Ectodermal cell (in vitro differentiated cells): Measurements from ENCODE around the gene CCNL2.
A peak's percentile ranks its signal among the peaks of the same experiment; 100 is the strongest.
"Not testable (repeated sequence)": the region's sequence is repeated elsewhere in the genome, so short reads cannot be mapped to it uniquely, and the experiment has no call there.

Experiments
- H3K27ac ChIP-seq: 2 replicates; pipeline ENCODE4 v1.7.0; 2013; ENCODE audit warnings: mild to moderate bottlenecking, low read depth, low read length; ENCODE audit not compliant: insufficient read depth, poor library complexity, severe bottlenecking
- H3K27me3 ChIP-seq: 2 replicates; pipeline ENCODE4 v1.7.0; 2013; ENCODE audit warnings: mild to moderate bottlenecking, low read length; ENCODE audit not compliant: insufficient read depth, control insufficient read depth, poor library complexity, severe bottlenecking
- H3K36me3 ChIP-seq: one replicate; pipeline ENCODE4 v1.7.0; 2013; ENCODE audit warnings: low read length; ENCODE audit not compliant: control insufficient read depth, insufficient read depth
- H3K4me1 ChIP-seq: one replicate; pipeline ENCODE4 v1.7.0; 2013; ENCODE audit warnings: low read length; ENCODE audit not compliant: control insufficient read depth, insufficient read depth
- H3K4me3 ChIP-seq: 2 replicates; pipeline ENCODE4 v1.7.0; 2013; ENCODE audit warnings: low read depth, low read length, control low read depth; ENCODE audit not compliant: insufficient read depth
- H3K9me3 ChIP-seq: 2 replicates; pipeline ENCODE4 v1.7.0; 2013; ENCODE audit warnings: mild to moderate bottlenecking, low read length, moderate library complexity; ENCODE audit not compliant: control insufficient read depth
- WGBS, 2 experiments: methylation state at CpG; one replicate each; pipeline ENCODE4 v1.1.7; 2013; ENCODE audit warnings: missing lambda C conversion rate in 2 of 2; 5-methylcytosine and 5-hydroxymethylcytosine counted together

The CCNL2 gene

GRCh38 chr1:1406821-1407635, 7.9 kb upstream of the CCNL2 start, which contains the start of gene MRPL20:
TSS of gene MRPL20 (minus strand) at chr1:1407293. CDS start at chr1:1407217, 76 bp downstream.
- H3K36me3 ChIP-seq: peaks cover 20% of the 10 kb centered on the region
- 0 to 1% methylated on average over 98 of the region's 98 CpGs for WGBS, 2 experiments
- H3K27ac ChIP-seq: peak within 1 kb of the TSS; percentile 67
- H3K27me3 ChIP-seq: no peaks in the 10 kb centered on the region
- H3K9me3 ChIP-seq: no peaks in the 10 kb centered on the region
- peak within 1 kb of the TSS; percentile 88 for H3K4me3 ChIP-seq
- peaks cover 17% of the 10 kb centered on the region for H3K4me1 ChIP-seq

DNA sequence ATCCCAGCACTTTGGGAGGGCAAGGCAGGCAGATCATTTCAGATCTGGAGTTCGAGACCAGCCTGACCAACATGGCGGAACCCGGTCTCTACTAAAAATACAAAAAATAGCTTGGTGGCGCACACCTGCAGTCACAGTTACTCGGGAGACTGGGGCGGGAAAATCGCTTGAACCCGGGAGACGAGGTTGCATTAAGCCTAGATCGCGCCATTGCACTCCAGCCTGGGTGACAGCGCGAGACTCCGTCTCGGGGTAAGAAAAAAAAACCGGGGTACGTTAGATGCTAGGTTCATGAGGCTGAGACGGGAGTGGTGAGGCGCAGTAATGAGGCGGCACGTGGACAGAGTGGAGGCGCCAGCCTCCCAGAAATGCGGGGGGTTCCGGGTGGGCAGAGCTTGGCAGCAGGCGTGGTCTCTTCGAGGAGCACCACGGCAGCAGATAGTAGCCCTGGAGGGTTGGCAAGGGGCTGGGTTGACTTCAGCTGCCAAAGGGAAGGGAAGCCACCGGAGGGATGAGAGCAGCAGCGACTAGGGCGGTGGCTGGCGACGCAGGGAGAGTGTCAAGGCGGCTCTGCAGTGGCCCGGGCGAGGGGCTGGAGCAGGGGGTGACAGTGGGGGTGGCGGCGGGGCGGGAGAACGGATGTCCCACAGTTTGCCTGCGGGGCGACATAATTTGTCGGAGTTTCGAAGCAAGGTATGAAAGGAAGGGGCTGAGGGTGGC, 7.1 kb upstream of the CCNL2 start:
- no peaks in the 10 kb centered on the region for H3K9me3 ChIP-seq
- 51 to 53% methylated on average over 43 of the region's 43 CpGs for WGBS, 2 experiments
- no peak overlapping the region for H3K27ac ChIP-seq
- peaks cover 17% of the 10 kb centered on the region for H3K4me1 ChIP-seq
- no peaks in the 10 kb centered on the region for H3K27me3 ChIP-seq
- peaks cover 20% of the 10 kb centered on the region for H3K36me3 ChIP-seq
- H3K4me3 ChIP-seq: peak overlapping the region; percentile 88

DNA sequence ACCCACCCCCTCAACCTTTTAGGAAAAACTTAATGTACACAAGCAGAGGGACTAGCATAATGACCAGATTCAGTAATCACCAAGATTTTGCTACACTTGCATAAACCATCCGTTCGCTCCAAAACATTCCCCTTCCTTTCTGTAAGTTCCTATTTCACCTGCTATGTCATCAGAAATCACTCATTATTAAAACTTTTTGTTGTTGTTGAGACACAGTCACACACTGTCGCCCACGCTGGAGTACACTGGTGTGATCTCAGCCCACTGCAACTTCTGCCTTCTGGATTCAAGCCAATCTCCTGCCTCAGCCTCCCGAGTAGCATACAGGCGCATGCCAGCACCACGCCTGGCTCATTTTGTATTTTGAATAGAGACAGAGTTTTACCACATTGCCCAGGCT, 4.5 kb upstream of the CCNL2 start:
- Histone ChIP-seq H3K9me3 (no peaks in the 10 kb centered on the region), H3K4me3 (no peak overlapping the region), H3K36me3 (peaks cover 20% of the 10 kb centered on the region), H3K27ac (no peak overlapping the region), H3K27me3 (no peaks in the 10 kb centered on the region), H3K4me1 (peaks cover 14% of the 10 kb centered on the region)
- 93 to 97% methylated on average over 7 of the region's 7 CpGs for WGBS, 2 experiments

GRCh38 chr1:1402901-1403392, 3.8 kb upstream of the CCNL2 start:
- H3K36me3 ChIP-seq: peaks cover 20% of the 10 kb centered on the region
- not testable (repeated sequence) for H3K27me3 ChIP-seq, H3K4me3 ChIP-seq, H3K9me3 ChIP-seq, H3K27ac ChIP-seq
- WGBS, 2 experiments: 92% methylated on average over 9 of the region's 9 CpGs
- peaks cover 14% of the 10 kb centered on the region for H3K4me1 ChIP-seq

DNA sequence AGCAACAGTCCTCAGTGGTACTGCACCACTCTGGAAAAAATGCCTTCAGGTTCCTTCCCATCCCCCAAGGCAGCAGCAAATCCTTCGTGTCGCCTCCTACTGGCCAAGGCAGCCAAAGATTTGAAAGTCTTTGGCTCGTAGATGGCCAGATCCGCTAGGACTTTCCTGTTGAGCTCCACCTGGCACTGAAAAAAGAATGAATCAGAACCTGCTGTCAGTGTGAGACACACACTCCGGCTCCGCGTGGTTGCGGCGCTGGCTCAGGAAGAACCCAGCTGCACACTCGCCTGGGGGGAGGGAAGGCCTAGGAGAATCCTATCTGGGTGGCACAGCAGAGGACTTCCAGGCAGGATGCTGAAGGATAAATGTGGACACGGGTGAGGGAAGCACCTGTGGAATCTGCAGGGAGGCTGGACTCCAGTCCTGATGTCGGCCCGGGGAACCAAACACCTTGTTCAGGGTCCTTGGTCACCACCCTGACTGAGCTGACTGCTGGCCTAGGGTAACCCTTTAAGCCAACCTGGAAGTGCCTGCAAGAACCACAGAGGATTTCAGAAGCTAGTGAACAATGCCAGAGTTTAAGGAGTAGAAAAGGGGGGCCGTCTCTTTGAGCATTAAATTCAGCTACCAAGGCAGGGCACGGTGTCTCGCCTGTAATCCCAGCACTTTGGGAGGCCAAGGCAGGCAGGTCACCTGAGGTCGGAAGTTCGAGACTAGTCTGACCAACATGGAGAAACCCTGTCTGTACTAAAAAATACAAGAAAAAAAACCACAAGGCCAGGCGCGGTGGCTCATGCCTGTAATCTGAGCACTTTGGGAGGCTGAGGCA, 3.2 kb upstream of the CCNL2 start:
- 87 to 89% methylated on average over 20 of the region's 20 CpGs for WGBS, 2 experiments
- Histone ChIP-seq H3K4me3 (no peak overlapping the region), H3K4me1 (peaks cover 21% of the 10 kb centered on the region), H3K27me3 (no peaks in the 10 kb centered on the region), H3K27ac (peak overlapping the region; percentile 63), H3K9me3 (no peaks in the 10 kb centered on the region), H3K36me3 (peaks cover 27% of the 10 kb centered on the region)

DNA sequence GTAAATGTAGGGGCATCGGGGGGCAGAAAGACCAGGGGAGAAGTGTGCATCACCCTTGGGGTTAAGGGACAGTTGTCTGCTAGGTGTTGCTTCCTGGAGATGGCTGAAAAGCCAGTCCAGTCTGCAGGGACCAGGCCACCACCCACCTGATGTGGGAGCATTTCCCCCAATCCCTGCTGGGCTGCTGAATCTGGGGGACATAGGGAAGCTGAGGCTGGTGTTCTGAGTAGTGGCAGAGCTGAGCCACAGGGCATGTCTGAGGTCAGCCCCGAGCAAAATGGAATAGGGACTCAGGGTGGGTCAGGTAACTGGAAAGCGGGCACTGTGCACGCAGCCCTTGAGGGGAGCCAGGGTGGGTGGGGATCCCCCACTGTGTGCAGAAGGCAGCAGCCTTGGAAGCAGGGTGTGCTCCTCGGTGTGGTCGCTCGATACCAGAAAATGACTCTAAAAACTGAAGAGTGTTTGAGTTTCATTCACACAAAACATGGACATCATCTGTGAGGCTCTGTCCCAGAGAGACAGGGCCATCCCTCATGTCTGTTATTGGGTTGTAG, 2.4 kb upstream of the CCNL2 start:
- Histone ChIP-seq H3K9me3 (no peaks in the 10 kb centered on the region), H3K4me1 (peaks cover 21% of the 10 kb centered on the region), H3K36me3 (peaks cover 32% of the 10 kb centered on the region), H3K4me3 (no peak overlapping the region), H3K27me3 (no peaks in the 10 kb centered on the region), H3K27ac (no peak overlapping the region)
- 95 to 96% methylated on average over 7 of the region's 7 CpGs for WGBS, 2 experiments

- peaks cover 32% of the 10 kb centered on the region for H3K36me3 ChIP-seq
- H3K27ac ChIP-seq: no peak overlapping the region
- peak overlapping the region; percentile 100 for H3K4me3 ChIP-seq
- H3K4me1 ChIP-seq: peaks cover 16% of the 10 kb centered on the region
- H3K9me3 ChIP-seq: no peaks in the 10 kb centered on the region
- 95 to 96% methylated on average over 22 of the region's 22 CpGs for WGBS, 2 experiments
- H3K27me3 ChIP-seq: no peaks in the 10 kb centered on the region
Observed at GRCh38 chr1:1400576-1401456, 1.7 kb upstream of the CCNL2 start.

DNA sequence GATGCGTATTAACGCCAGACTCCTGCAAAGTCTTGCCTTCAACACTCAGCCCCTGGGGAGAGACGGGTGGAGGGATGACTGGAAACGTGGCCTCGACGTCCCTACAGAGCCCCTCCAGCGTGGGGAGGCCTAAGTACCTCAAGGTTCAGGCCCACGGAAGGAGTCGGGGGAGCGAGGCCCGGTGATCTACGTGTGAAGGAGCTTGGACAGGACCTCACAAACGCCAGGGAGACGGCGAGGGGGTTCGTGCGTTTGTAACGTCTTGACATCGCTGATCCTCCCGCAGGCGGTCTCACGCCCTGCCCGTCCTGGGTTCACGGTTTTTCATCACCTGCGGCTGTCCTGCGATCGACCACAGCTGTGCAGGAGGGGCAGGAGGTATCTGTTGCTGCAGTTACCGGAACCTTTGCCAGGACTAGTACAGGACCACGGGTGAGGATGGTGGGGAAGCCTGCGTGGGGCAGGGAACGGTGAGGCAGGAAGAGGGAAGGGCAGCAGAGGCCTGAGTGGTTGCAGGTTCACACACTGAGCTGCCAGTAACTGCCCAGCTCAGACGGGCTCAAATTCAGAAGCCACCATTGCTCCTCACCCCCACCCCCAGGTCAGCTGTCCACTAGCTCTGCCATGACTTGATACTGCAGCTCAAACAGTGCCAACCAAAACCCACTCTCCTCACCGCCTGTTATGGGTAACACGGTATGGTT, 889 bp upstream of the CCNL2 start:
- Histone ChIP-seq H3K36me3 (peaks cover 33% of the 10 kb centered on the region), H3K9me3 (no peaks in the 10 kb centered on the region), H3K27ac (peak overlapping the region; percentile 33), H3K4me1 (peaks cover 14% of the 10 kb centered on the region), H3K27me3 (no peaks in the 10 kb centered on the region), H3K4me3 (peak overlapping the region; percentile 100)
- WGBS, 2 experiments: 11 to 12% methylated on average over 34 of the region's 34 CpGs
